ENCODE data around the gene KRT73.

Gene KRT73

DNA sequence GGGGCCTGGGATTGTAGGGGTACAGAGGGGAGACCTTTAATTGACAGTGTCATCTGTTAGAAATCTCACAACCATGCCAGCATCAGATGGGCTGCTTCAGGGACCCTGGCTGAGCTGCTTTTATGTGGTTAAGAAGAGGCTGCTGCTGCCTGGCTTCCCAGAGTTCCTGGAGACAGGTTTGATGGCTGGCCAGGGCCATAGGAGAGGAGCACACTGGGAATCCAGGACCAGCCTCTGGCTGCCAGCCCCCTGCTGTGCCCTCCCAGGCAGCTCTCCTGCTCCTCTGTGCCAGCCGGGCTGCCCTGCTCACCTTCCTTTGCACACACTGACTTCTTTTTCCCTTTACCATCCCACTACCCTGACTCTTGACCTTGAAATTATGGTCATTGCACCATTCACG lies 507 bp upstream of the KRT73 start:
- DNase-seq (ENCODE audit: low read depth, low spot score): no peak

DNA sequence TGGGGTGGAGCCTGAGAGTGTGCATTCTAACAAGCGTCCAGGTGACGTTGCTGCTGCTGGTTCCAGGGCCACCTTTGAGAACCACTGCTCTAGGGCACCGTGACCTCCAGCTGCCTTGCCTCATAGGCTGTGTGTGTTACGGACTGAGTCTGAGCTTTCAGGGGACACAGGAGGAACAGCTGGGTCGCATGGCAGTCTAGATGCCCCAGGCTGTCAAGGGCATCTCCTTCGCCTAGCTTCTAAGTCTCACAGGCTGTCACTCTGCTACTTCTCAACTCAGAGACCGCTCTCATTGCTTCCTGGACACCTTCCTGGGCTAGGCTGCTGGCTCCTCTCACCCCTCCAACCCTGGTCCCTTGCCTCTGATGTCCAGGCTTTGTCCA lies 965 bp downstream of the KRT73 start:
- no peak for DNase-seq (ENCODE audit: low read depth, low spot score)

DNA sequence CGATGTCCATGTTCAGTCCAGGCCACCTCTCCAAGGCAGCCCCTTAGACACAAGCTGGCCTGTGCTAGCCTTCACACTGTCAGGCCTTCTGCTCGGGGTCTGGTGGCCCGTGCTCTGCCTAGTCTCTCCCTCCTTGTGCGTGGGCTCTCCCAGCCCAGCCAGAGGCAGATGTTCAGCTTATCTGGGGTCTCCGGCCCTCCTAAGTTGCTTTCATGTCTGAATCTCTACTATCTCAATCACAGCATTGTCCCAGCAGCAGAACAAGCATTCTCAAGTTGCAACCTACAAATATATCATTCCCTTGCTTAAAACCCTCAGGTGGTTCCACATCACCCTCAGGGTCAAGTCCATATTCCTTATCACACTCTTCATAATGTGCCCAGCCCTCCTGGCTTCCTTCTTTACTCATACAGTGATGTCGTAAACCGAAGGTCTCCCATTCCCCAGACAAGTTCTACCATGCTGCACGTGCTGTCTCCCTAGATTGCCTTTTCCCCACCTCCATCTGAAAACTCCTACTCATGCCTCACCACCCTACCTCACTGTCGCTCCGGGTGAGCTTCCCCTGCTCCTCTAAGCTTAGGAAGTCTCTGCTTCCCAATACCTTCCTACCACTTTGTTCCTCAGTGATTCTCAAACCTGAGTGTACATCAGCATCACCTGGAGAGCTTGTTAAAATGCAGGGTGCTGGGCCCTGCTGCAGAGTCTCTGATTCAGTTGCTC lies 1.5 kb downstream of the KRT73 start:
- DNase-seq (ENCODE audit: low read depth, low spot score): no peak

DNA sequence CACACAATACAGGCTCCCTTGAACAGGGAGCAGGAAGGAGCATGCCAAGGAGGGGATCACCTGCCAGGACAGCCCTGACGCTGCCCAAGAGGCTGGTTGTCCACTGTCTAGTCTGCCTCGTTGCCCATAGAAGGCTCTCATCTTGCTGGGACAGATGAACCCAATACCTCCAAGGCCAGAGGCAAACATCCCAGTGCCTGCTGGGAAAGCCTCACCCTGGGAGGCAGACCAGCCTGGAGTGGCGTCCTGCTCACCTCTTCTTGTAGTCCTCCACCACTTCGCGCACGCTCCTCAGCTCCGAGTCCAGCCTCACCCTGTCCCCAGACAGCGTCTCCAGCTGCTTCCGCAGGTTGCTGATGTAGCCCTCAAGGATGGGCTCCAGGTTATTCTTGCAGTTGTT lies 2.4 kb downstream of the KRT73 start:
- DNase-seq (ENCODE audit: low read depth, low spot score): no peak

DNA sequence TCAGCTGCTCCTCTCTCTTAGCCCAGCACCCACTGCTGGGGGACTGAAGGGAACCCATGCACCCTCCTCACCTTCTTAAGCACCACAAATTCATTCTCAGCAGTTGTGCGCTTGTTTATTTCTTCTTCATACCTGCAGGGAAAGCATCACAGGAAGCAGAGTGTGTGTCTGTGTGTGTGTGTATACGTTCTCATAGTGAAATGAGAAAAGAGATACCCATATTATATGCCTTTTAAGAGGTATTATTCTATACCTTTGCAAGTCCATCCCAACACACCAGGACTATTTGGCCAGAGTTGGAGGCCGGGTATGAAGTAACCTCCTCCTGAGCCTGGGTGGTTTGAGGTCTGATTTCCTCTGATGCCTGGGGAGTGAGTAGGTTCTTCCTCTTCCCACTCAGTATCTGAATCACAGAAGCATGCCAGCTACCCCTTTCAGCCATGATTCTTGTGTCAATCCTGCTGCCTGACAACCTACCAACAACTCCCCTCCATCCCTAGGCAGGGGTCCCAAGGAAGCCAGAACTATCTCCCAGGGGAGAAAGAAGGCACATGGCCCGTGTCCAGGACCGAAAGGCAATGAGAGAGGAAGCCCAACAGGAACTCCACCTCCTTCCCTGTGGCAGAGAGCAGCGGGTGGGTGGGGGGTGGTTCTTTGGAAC lies 3.0 kb downstream of the KRT73 start:
- DNase-seq (ENCODE audit: low read depth, low spot score): no peak

DNA sequence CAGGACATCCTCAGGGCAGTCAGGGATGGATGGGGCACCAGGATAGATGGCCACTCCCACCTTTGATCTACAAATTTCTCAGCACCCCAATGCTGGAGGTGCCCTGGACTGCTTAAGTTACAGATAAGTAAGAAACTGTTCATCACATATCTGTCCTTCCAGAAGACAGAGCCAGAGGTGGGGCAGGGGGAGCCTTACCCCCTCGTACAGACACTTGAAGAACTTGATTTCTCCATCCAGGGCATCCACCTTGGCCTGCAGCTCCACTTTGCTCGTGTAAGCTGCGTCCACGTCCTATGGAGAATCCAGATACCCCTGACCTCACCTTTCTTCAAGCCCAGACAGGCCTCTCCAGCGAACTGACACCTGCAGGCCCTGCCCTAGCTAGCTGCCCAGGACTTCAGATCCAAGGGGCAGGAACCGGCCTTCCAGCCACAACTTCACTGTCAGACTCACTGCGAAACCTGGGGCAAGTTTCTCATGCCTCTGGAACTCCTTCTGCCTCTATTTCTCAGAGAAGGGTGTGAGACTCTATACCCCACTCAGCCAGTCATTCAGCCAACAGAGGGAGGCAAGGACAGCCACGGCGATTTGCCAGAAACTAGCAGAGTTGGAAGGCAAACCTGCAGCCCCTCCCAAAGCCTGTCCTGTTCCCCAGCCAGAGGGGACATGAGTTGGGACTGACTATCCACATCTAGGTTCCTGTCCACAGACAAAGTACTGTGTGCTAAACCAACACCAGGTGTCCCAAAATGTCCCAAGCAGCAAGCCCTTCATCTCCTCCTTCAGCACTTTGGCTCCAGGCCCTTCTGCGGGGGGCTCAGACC lies 3.8 kb downstream of the KRT73 start:
- DNase-seq (ENCODE audit: low read depth, low spot score): no peak

DNA sequence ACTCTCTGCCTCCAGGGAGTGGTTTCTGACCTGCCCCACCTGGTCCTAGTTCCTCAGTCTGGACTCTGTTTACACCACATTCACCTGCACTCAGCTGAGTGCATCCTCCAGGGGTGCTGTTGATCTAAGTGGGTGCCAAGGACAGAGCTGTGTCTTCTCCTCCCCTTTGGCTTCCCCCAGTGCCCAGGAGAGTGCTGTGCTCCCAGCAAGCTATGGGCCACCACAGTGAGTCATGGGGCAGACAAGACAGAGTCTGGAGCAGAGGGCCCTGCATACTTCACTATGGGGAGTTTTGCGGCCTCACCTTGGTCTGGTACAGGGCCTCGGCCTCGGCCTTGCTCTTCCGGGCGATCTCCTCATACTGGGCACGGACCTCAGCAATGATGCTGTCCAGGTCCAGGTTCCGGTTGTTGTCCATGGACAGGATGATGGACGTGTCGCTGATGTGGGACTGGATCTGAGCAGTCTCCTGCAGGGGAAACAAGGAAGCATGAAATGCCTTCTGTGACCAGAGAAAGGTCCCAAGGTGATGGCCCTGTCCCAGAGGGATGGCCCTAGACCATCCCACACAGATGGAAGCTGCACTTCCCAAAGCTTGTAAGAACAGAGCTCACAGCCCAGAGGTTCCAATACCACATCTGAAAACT lies 4.9 kb downstream of the KRT73 start:
- no peak for DNase-seq (ENCODE audit: low read depth, low spot score)

DNA sequence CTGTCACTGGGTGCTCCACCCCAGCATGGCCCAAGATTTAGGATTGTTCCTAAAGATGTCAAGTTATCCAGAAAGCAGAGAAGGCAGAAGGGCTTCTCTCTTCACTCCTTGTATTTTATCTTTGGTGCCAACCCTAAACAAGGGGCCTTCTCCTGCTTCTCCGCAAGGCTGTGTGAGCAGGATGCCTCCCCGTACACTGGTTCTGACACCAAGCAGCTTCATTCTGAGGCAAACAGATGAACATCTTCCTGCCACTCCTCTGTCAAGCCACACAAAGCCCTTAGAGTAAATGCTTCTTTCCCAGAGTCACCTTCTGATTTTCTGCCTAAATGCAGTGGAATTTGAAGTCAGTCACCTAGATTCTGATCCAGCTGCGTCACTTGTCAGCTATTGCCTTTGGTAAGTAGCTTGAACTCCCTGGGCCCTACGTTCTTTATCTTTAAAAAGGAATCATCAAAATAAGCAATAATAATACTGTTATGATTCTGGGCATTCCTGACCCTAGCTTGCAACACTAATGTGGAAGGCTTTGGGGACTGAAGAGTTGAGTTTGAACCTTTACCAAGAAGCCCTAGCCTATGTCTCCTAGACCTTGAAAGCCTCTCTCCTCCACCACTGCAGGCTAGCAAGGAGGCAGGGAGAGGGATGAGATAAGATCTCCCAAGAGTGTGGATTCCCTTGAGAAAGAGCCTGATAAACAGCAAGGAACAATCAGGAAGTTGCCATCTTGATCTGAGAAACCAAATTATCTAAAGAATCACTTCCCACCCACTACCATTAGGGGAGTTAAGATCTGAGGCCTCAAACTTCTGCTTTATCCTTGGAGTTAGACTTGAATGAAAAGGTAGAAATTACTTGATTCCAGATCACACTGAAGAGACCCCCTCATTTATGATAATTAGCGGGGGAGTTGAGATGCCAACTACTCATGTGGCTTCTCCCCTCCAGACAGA lies 5.7 kb downstream of the KRT73 start:
- no peak for DNase-seq (ENCODE audit: low read depth, low spot score)

DNA sequence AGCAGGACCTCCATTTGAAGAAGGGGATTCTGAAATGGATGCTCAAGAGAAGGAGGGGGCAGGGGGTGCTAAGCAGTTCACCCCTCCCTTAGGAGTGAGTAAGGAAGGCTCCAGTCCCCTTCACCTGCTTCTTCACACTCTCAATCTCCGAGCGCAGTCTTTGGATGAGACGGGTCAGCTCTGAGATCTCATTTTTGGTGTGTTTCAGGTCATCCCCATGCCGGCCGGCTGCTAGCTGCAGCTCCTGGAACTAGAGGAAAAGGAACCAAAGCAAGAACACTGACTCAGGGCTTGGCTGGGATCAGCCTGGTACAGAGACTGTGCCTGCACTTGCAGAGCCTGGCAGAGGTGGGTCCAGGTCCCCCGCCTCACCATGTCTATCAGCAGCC lies 7.3 kb downstream of the KRT73 start:
- DNase-seq (ENCODE audit: low read depth, low spot score): no peak

DNA sequence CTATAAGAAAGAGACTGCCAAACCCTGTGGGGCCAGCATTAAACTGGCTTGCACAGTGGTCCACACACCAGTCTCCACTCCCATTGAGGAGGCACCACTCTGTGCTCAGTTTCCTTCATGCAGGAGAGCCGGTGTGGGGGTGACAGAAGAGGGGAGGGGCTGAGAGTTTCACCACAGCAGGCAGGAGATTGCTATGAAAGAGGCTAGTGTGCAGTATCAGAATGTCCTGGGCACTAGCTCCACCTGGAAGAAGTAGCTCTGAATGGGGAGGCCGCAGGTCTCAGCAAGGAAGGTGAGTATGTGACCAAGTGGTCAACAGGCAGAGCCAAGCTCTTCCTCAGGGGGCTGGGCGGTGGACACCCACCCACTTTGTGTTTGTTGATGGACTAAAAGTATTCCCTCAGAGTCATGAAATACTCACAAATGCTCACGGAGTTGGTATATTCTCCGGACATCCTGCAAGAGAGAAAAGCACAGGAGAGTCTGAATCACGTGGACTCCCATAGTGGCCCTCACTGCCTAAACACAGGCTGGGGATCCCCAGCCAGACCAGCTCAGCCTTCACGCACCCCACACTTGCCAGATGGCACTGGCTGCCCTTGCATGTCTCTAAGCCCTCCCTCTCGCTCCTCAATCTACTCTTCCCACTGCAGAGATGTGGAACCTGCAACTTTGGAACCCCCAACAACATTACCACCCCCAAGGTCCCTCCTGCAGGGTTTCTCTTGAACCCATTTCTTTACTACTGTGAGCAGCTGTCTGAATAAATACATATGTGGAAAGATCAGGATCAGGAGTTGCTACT lies 9.3 kb downstream of the KRT73 start:
- no peak for DNase-seq (ENCODE audit: low read depth, low spot score)

DNA sequence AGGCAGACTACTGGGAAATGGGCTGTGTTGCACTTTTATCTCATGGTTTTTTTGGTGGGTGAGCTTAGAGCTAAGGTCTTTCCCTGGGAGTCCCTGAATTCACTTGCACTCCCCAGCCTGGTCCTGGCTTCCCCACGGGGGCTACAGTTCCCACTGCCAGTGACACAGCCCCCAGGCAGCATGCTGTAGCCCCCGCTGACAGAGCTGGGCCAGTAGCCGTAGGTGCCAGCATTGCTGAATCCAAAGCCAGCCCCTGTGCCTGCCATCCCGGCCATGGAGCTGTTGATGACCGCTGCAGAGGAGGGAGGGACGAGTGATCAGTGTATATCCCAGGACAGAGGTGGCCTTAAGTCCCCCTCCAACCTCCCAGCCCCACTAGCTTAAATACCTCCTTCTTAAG lies 10.2 kb downstream of the KRT73 start:
- no peak for DNase-seq (ENCODE audit: low read depth, low spot score)

DNA sequence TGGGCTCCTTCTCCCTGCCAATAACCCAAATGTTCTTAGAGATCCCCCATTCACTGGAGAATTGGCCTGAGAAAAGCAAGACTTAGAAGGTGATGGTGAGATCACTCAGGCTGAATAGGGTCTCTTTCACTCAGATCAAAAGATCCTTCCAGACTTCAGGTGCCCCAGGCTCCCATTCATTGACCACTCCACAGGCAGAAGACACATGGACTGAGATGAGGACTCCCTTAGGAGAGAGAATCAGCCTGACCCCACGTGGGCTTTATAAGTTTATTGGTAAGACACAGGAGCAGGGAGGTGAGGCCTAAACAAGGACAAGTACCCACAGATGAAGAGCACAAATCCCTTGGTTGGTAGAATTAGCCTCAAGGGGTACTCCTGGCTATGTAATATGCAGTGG lies 11.0 kb downstream of the KRT73 start:
- DNase-seq (ENCODE audit: low read depth, low spot score): no peak

DNA sequence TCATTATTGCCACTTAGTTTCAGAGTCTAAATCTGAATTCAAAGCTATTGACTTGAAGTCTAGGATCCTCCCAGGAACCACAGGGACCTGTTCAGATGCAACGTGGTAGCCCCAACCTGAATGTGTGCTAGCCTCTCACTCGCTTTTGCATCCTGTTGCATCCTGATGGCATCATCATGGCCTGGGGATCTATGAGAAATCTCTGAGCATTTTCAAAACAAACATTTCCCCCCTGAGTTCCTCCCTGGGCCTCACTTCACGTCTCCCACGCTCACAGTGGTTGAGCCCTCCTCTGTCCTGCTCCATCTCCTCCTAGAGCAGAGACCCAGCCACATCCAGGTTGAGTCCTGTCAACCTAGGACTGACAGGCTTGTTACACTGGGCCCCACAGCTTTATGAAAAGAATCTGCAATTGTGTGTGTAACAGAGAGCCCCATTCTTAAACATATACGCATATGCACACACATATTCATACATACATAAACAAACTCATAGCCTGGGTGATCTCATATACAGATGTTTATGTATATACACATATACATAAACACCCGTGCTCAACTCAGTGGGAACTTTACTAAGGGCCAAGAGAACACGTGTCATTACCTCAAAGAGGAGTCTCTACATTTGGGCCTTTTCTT lies 11.7 kb downstream of the KRT73 start:
- no peak for DNase-seq (ENCODE audit: low read depth, low spot score)

DNA sequence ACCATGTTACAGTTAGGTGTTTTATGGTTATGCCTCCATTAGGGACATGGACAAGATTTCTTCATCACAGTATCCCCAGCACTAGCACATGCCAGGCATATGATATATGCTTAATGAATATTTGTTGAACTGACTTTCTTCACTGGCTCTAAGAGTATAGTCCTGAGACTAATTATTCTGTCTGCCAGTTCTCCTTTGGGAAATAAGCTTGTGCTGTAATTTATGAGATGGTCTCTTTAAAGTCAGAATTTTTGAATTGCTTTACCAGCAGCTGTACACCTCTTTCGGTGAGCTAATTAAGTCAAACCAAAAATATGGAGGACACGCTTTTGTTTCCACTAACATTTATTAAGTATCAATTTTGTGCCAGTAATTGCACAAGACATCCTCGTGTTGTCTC lies 12.3 kb downstream of the KRT73 start:
- no peak for DNase-seq (ENCODE audit: low read depth, low spot score)

DNA sequence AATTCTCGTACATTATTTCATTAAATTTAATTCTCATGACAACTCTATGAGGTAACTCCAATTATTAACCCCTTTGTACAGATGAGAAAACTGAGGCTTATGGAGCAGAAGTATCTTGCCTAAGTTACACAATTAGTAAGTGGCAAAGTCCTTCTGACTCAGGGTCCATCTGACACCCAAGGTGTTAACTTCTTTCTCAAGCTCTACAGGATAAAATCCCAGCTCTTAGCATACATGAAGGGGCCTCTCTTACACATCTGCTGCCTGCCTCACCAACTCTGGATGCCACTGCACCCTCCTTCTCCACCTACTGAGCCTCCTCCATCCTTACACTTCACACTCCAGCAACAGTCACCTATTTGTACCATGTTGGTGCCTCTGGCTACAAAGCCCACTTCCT lies 12.8 kb downstream of the KRT73 start:
- DNase-seq (ENCODE audit: low read depth, low spot score): no peak

DNA sequence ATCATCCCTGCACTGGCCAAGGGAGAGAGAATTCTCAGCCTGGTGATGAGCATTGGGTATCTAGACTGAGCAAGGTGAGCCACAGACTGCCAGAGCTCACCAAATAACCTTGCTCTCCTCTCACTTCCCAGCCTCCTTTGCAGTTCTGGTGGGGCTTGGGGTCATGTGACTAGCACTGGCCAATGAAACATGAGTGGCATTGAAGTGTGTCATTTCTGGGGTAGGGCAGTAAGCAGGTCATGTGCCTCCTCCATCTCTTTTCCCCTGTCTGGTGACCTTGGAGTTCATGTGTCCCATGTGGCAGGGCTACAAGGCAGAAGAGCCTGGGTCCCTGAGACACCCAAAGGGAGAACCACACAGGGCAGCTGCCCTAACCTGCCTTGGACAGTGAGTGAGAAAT lies 13.5 kb downstream of the KRT73 start:
- DNase-seq (ENCODE audit: low read depth, low spot score): no peak

DNA sequence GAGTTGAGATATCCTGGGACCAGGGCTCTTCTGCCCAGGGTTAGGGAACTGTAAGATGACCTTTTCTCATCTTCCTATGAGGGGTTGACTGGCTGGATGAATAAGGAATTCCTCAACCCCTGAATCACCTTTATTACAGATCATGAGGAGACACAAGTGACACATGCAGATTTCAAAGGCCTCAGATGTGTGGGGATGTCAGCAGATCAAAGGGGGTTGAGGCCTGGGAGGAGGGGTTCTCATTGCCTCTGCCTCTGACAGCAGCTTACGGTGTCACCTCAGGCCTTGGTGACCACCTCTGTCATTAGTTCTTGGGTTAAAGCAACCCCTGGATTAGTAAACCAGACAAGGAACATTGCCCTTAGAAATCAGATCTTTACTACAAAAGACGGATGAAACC lies 15.0 kb downstream of the KRT73 start:
- no peak for DNase-seq (ENCODE audit: low read depth, low spot score)

DNA sequence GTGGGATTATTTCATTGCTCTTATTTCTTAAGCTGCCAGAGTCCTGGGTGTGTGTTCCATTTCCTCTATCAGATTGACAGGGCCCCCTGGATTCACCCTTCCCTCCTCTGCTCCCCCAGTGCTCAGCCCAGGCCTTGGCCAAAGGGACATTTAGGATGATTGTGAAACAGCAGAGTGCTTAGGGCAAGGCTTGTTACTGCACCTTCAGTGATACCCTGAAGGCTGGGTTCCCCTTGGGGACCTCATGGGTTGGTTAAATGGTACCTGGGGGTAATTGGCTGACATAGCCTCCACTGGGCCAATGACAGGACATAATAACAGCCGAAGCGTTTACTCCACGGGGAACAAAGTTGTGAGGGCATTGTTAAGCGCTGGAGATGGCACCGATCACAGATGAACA lies 15.8 kb downstream of the KRT73 start:
- no peak for DNase-seq (ENCODE audit: low read depth, low spot score)

DNA sequence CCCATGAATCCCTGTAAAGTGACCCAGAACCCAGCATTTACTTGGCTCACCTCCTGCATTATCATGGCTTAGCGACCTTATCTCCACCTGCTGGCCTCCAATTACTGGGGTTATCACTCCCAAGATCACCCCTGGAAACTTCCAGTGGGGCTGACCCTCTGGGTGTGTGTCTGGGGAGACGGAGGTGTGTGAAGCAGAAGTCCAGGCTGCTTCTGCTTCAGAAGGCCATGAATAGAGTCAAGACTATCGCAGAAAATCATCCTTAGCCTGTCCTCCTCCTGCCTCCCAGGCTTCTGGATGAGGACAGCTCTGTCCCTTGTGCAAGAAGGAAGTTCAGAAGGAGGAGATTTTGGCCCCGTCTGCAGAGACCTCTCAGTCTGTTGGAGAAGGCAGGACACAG lies 16.7 kb downstream of the KRT73 start:
- no peak for DNase-seq (ENCODE audit: low read depth, low spot score)

DNA sequence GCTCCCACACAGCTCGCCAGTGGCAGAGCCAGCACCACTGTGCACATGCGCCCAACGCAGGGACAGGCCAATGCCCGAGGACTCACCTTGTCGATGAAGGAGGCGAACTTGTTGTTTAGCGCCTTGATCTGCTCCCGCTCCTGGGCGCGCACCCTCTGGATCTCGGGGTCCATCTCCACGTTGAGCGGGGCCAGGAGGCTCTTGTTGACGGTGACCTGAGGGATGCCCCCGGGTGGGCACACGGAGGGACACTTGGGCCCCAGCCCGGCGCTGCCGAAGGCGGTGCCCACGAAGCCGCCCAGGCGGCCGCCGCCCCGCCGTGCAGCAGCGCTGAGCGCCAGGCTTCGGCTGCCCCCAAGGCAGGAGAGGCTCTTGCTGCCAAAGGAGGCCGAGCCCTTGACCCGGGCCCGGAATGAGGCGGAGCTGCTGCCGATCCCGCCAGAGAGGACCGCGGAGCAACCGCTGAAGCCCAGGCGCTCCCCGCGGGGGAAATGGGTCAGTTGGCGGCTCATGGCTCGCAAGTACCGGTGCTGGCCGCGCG lies 17.3 kb downstream of the KRT73 start, which contains the start of gene KRT72:
TSS of gene KRT72 (minus strand) at position 523 of the 541 bp plus-strand sequence. CDS start at position 512, 11 bp downstream.
- no peak for DNase-seq (ENCODE audit: low read depth, low spot score)
